CD4-positive, CD25-positive, alpha-beta regulatory T cell (primary cell): ENCODE results near the gene FSTL4. TPM values are rescaled to one million over a fixed set of nuclear protein-coding genes. Genes with fewer than 3 reads are reported as not detected.
"Not testable (repeated sequence)": the region's sequence is repeated elsewhere in the genome, so short reads cannot be mapped to it uniquely, and the experiment has no call there.

Source experiments
- ATAC-seq, 2 donors: fragments of 150-1000 bp; cut with Tn5 transposase; one replicate each; pipeline ENCODE4 v1.10.0; 2021; ENCODE audit warnings: low read depth in 2 of 2, moderate number of reproducible peaks in 2 of 2, moderate library complexity in 1 of 2
- DNase-seq, 3 donors: peaks; one replicate each; pipeline versions ENCODE4 v3.0.0 to v3.0.0-alpha.2; 2012 to 2022; ENCODE audit warnings: mixed read lengths in 1 of 3
- H3K27ac ChIP-seq: one replicate; pipeline ENCODE4 v1.7.0; 2013; ENCODE audit warnings: mild to moderate bottlenecking, low read length; ENCODE audit not compliant: insufficient read depth, poor library complexity, severe bottlenecking
- H3K27me3 ChIP-seq: one replicate; pipeline ENCODE4 v1.7.0; 2013; ENCODE audit warnings: low read length; ENCODE audit not compliant: control insufficient read depth, insufficient read depth
- H3K36me3 ChIP-seq: one replicate; pipeline ENCODE4 v1.7.0; 2013; ENCODE audit warnings: mild to moderate bottlenecking, low read length, moderate library complexity; ENCODE audit not compliant: control insufficient read depth, insufficient read depth
- H3K4me1 ChIP-seq: 2 replicates; pipeline ENCODE4 v1.7.0; 2013; ENCODE audit warnings: mild to moderate bottlenecking, low read length; ENCODE audit not compliant: insufficient read depth, control insufficient read depth, poor library complexity, severe bottlenecking
- H3K4me3 ChIP-seq: one replicate; pipeline ENCODE4 v1.7.0; 2013; ENCODE audit warnings: low read depth, mild to moderate bottlenecking, low read length, moderate library complexity
- H3K9me3 ChIP-seq, 2 experiments: 1 replicate in 1 of 2; 2 replicates in 1 of 2; pipeline ENCODE4 v1.7.0; 2013; ENCODE audit warnings: low read length in 2 of 2, mild to moderate bottlenecking in 1 of 2, moderate library complexity in 1 of 2; ENCODE audit not compliant: control insufficient read depth in 2 of 2
- H3K27ac Mint-ChIP-seq, 3 donors: one replicate each; pipeline ENCODE4 v1.8.0; 2020 to 2022; ENCODE audit warnings: mild to moderate bottlenecking in 3 of 3, mixed read lengths in 3 of 3, moderate library complexity in 2 of 3
- H3K27me3 Mint-ChIP-seq: one replicate; pipeline ENCODE4 v1.8.0; 2022; ENCODE audit warnings: mild to moderate bottlenecking, mixed read lengths
- H3K36me3 Mint-ChIP-seq: one replicate; pipeline ENCODE4 v1.8.0; 2020; ENCODE audit warnings: mixed read lengths
- H3K4me1 Mint-ChIP-seq, 4 donors: one replicate each; pipeline ENCODE4 v1.8.0; 2020 to 2022; ENCODE audit warnings: mixed read lengths in 4 of 4, mild to moderate bottlenecking in 1 of 4
- H3K4me3 Mint-ChIP-seq, 4 donors: one replicate each; pipeline ENCODE4 v1.8.0; 2020 to 2022; ENCODE audit warnings: mild to moderate bottlenecking in 4 of 4, mixed read lengths in 4 of 4, moderate library complexity in 3 of 4
- H3K9me3 Mint-ChIP-seq, 7 donors: one replicate each; pipeline ENCODE4 v1.8.0; 2020 to 2022; ENCODE audit warnings: mixed read lengths in 7 of 7, mild to moderate bottlenecking in 3 of 7, moderate library complexity in 2 of 7
- polyA plus RNA-seq, 4 donors: library from polyadenylated mRNA; unstranded; fragments of 300-500 nt; fragmentation: Illumina TruSeq; gene quantifications; one replicate each; pipeline ENCODE4 v1.2.3, GENCODE V29; 2021
- total RNA-seq: library from RNA; stranded (reverse); gene quantifications from one replicate; pipeline ENCODE4 v1.2.3, GENCODE V29; 2022

Gene FSTL4
- total and polyA plus RNA-seq, 5 donors from 2014 or later = 0.57 TPM; not detected in 4

DNA sequence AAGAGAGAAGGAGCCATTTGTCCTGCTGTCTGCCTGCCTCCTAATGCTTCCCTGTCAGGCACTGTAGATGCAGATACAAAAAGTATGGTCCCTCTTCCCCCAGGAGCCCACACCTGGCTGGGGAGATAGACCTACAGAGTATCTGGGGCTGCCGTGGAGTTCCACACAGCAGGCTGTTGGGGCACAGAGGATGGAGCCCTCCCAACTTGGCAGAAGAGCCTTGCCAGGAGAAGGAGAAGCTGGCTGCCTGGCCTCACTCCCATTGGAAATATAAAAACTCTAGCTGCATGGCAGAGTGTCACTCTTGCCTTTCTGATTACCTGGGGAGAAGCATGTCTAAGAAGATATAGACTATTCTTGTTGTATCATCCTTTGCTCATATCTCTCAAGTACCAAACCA is 160.4 kb downstream of the FSTL4 start:
- H3K27me3 ChIP-seq = no peaks in the 10 kb centered on the region

DNA sequence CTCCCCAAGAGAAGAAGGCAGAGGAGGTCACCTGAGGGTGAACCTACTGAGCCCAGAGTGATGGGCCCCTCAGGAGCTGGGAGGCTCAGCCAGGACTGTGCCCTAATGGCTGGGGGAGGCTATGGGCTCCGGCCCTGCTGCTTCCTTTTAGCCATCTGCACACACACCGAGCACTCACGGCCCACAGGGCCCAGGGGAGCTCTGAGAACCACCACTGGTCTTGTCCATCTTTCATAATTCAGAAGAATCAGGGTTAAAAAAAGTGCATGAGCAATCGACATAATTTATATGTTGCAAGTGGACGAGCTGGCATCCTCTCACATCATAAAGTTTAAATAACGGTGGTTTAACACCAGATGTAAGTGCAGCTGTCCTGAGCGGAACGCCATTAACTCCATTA is 162.1 kb downstream of the FSTL4 start:
- Mint-ChIP-seq H3K36me3 (no peaks in the 10 kb centered on the region), H3K4me3 (no peak overlapping the region), H3K27ac (no peak overlapping the region)

More for the DNA sequence above, 160.4 kb downstream of the FSTL4 start:
- Mint-ChIP-seq H3K4me1 (no peaks in the 10 kb centered on the region), H3K27ac (no peak overlapping the region), H3K9me3 (no peaks in the 10 kb centered on the region), H3K4me3 (no peak overlapping the region), H3K36me3 (no peaks in the 10 kb centered on the region), H3K27me3 (peaks cover 10% of the 10 kb centered on the region)
- ATAC-seq (no peak), DNase-seq (no peak)
- no peaks in the 10 kb centered on the region for H3K9me3 ChIP-seq
- H3K4me1 ChIP-seq = no peaks in the 10 kb centered on the region
- H3K27ac ChIP-seq = no peak overlapping the region
- no peaks in the 10 kb centered on the region for H3K36me3 ChIP-seq
- H3K4me3 ChIP-seq = no peak overlapping the region

DNA sequence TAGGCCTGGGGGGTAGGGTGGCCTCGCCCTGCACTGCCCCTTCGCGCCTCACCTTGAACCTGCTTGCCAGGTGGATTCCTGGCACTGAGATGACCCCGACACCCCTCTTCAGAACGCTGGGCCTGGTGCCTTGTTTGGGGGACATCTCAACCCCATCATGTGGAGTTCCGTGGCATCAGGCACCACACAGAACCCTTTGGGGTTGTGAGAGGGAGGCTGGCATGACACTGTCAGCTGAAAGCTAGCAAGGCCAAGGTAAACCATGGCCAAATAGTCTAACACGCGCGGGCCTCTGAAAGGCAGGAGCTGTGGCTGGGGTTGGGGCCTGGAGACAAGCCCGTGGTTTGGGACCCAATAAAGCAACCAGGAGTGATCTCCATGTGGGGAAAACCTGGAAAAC is 163.2 kb downstream of the FSTL4 start:
- no peak overlapping the region for H3K4me3 ChIP-seq
- H3K36me3 ChIP-seq = no peaks in the 10 kb centered on the region
- no peaks in the 10 kb centered on the region for H3K9me3 ChIP-seq
- Mint-ChIP-seq H3K27ac (no peak overlapping the region), H3K9me3 (no peaks in the 10 kb centered on the region), H3K4me3 (no peak overlapping the region), H3K36me3 (no peaks in the 10 kb centered on the region), H3K4me1 (no peaks in the 10 kb centered on the region), H3K27me3 (peaks cover 4% of the 10 kb centered on the region)
- no peak for ATAC-seq
- H3K27me3 ChIP-seq = no peaks in the 10 kb centered on the region
- H3K4me1 ChIP-seq = no peaks in the 10 kb centered on the region
- H3K27ac ChIP-seq = no peak overlapping the region
- no peak for DNase-seq

More for the DNA sequence above, 162.1 kb downstream of the FSTL4 start:
- no peak overlapping the region for H3K4me3 ChIP-seq
- H3K27me3 ChIP-seq = no peaks in the 10 kb centered on the region
- no peak for ATAC-seq
- Mint-ChIP-seq H3K9me3 (no peaks in the 10 kb centered on the region), H3K27me3 (peaks cover 4% of the 10 kb centered on the region), H3K4me1 (no peaks in the 10 kb centered on the region)
- no peaks in the 10 kb centered on the region for H3K4me1 ChIP-seq
- no peaks in the 10 kb centered on the region for H3K9me3 ChIP-seq
- no peaks in the 10 kb centered on the region for H3K36me3 ChIP-seq
- no peak for DNase-seq
- H3K27ac ChIP-seq = no peak overlapping the region

DNA sequence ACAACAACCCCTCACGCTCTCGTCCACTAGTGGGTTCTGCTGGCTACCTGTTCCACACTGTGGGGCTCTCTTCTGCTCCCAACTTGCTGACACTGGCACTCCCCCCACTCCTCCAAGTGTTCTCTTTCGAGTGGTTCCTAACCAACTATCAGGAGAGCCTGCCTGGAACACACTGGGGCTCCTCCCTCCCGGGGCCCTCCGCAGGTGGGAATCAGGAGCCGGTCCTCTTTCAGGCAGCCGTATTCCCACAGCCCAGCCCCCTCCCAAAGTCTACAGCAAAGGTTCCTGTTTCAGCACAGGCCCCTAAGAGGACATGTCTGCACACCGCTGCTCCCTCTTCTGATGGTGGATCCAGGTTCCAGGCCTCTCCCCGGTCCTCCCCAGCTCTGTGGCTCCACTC is 165.9 kb downstream of the FSTL4 start:
- Histone ChIP-seq H3K4me3 (no peak overlapping the region), H3K27me3 (no peaks in the 10 kb centered on the region), H3K36me3 (no peaks in the 10 kb centered on the region), H3K9me3 (no peaks in the 10 kb centered on the region), H3K27ac (no peak overlapping the region), H3K4me1 (no peaks in the 10 kb centered on the region)
- no peaks in the 10 kb centered on the region for H3K4me1 Mint-ChIP-seq
- no peak for DNase-seq
- H3K4me3 Mint-ChIP-seq = no peak overlapping the region
- no peak overlapping the region for H3K27ac Mint-ChIP-seq
- ATAC-seq = no peak
- H3K36me3 Mint-ChIP-seq = no peaks in the 10 kb centered on the region
- H3K27me3 Mint-ChIP-seq = peaks cover 9% of the 10 kb centered on the region
- no peaks in the 10 kb centered on the region for H3K9me3 Mint-ChIP-seq

DNA sequence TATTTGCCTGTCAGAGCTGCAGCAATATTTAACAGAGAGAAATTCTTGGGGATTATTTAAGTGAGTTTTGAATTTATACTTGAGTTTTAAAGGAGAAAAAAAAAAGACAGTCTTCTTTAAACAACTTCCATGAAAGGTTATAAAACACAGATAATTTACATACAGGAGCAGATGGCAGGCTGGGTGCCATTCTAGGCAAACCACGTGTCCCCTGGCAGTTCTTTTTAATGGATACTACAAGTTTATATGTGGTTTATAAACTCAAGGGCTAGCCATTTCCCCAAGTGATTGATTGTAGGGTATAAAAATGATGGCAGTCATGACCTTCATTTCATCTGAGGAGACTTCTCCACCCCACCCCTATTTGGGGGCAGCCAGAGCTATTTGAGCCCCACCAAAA is 166.6 kb downstream of the FSTL4 start:
- no peak overlapping the region for H3K27ac ChIP-seq
- Mint-ChIP-seq H3K36me3 (no peaks in the 10 kb centered on the region), H3K27me3 (peaks cover 9% of the 10 kb centered on the region), H3K4me1 (no peaks in the 10 kb centered on the region), H3K9me3 (no peaks in the 10 kb centered on the region), H3K27ac (no peak overlapping the region), H3K4me3 (no peak overlapping the region)
- H3K4me3 ChIP-seq = no peak overlapping the region
- H3K4me1 ChIP-seq = no peaks in the 10 kb centered on the region
- no peaks in the 10 kb centered on the region for H3K9me3 ChIP-seq
- ATAC-seq = no peak
- H3K36me3 ChIP-seq = no peaks in the 10 kb centered on the region
- no peak for DNase-seq
- H3K27me3 ChIP-seq = no peaks in the 10 kb centered on the region

DNA sequence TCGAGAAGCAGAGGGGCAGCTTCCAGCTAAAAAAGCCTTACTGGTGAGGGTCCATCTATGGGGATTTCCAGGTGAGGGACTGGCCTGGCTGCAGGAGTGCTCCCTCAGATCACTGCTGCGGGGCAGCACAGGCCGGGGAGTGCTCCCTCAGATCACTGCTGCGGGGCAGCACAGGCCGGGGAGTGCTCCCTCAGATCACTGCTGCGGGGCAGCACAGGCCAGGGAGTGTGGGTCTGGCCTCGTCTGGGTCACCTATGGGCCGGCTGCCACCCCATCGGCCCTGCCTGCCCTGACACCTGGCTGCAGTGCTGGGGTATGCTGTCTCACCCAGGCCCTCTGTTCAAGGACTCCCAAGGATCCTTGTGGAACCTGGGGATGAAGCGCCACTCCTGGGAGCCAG is 167.1 kb downstream of the FSTL4 start:
- ATAC-seq, H3K27ac Mint-ChIP-seq, H3K4me3 Mint-ChIP-seq, DNase-seq, H3K27me3 ChIP-seq, H3K4me3 ChIP-seq, H3K9me3 ChIP-seq, H3K4me1 Mint-ChIP-seq, H3K9me3 Mint-ChIP-seq, H3K27ac ChIP-seq, H3K27me3 Mint-ChIP-seq, H3K36me3 ChIP-seq, H3K4me1 ChIP-seq, H3K36me3 Mint-ChIP-seq: not testable (repeated sequence)

DNA sequence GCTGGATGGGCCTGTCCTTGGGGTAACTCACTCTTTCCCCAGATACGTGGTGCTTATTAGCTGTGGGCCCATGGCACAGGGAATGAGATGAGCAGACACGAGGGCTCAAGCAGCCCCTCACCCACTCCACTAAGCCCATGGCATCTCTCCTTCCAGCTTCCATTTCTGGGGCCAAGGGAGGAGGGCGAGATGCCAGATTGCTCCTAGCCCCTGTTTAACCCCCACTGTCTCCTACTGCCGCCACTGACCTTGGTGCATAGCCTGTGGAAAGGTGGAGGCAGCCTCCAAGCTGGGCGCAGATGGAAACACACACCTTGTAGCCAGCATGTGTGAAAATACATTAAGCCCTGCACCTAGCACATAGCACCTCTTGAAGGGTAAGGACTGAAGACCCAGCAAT is 167.6 kb downstream of the FSTL4 start:
- Histone ChIP-seq H3K4me1 (no peaks in the 10 kb centered on the region), H3K4me3 (no peak overlapping the region), H3K9me3 (no peaks in the 10 kb centered on the region), H3K27ac (no peak overlapping the region), H3K36me3 (no peaks in the 10 kb centered on the region), H3K27me3 (no peaks in the 10 kb centered on the region)
- ATAC-seq (no peak), DNase-seq (no peak)
- no peaks in the 10 kb centered on the region for H3K4me1 Mint-ChIP-seq
- H3K27ac Mint-ChIP-seq = no peak overlapping the region
- H3K4me3 Mint-ChIP-seq = no peak overlapping the region
- H3K9me3 Mint-ChIP-seq = no peaks in the 10 kb centered on the region
- peaks cover 9% of the 10 kb centered on the region for H3K27me3 Mint-ChIP-seq
- H3K36me3 Mint-ChIP-seq = no peaks in the 10 kb centered on the region

DNA sequence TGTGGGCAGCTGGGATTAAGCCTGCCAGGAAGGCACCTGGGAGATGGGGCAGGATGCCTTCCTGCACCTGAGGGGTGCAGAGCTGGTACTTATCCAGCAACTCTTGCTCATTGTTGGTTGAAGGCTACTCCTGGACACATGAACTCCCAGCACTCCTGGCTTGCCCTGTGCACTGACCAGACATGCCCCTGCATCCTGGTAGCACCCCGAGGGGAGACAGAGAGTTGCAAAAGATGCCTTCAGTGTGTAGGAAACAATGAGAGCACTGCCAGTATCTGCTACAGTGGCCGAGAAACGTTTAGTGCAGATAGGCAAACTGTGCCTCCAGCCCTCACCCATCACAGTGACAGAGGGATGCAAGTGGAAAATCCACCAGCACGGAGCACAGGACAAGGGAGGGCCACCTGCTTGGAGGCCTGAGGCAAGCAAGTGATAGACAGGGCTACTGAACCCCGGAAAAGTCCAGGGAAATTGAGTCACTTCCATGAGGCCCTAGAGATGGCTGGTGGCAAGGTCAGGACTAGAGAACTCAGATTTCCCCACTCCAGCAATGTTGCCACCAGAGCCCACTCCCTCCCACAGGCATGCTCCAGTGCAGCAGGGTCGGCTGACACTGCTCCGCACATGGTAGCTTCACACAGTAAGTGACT is 171.1 kb downstream of the FSTL4 start:
- H3K27me3 ChIP-seq = no peaks in the 10 kb centered on the region
- no peaks in the 10 kb centered on the region for H3K36me3 Mint-ChIP-seq
- H3K9me3 Mint-ChIP-seq = no peaks in the 10 kb centered on the region

More for the DNA sequence above, 171.1 kb downstream of the FSTL4 start:
- no peaks in the 10 kb centered on the region for H3K36me3 ChIP-seq
- DNase-seq (no peak), ATAC-seq (no peak)
- H3K4me1 ChIP-seq = no peaks in the 10 kb centered on the region
- Mint-ChIP-seq H3K27ac (no peak overlapping the region), H3K27me3 (peaks cover 5% of the 10 kb centered on the region), H3K4me3 (no peak overlapping the region), H3K4me1 (no peaks in the 10 kb centered on the region)
- no peak overlapping the region for H3K27ac ChIP-seq
- no peaks in the 10 kb centered on the region for H3K9me3 ChIP-seq
- H3K4me3 ChIP-seq = no peak overlapping the region
